HCT116 (cell line): ENCODE data around the gene NR2E3. TPM values are rescaled to one million over a fixed set of nuclear protein-coding genes. Genes with fewer than 3 reads are reported as not detected.

Experiments
- ATAC-seq: fragments of 200-7000 bp; cut with Tn5 transposase; 2 replicates; pipeline ENCODE4 v1.9.1; 2020; ENCODE audit warnings: mild to moderate bottlenecking, moderate library complexity
- Bru-seq: library from RNA; stranded (reverse); fragments of 400-500 nt; gene quantifications from one replicate; lab custom pipeline; 2021; lab: Mats Ljungman, UMichigan
- BruChase-seq, 2 experiments: library from RNA; stranded (reverse); fragments of 400-500 nt; gene quantifications; one replicate each; lab custom pipeline; 2021; lab: Mats Ljungman, UMichigan
- BruUV-seq: library from RNA; stranded (reverse); fragments of 400-500 nt; replicated peaks from 2 replicates; lab custom pipeline; 2021; lab: Mats Ljungman, UMichigan
- CTCF ChIA-PET: fragments of 300-600 bp; sonication (Branson Sonifier 250); formaldehyde crosslinking; loops from one replicate; lab custom pipeline; 2021; ENCODE audit warnings: antibody characterized with exemption; lab: Charles Lee
- POLR2A ChIA-PET: fragments of 300-600, 350-600 bp; sonication (Branson Sonifier 250); formaldehyde crosslinking; loops from one replicate; lab custom pipeline; 2021; ENCODE audit warnings: antibody characterized with exemption; lab: Charles Lee
- RAD21 ChIA-PET, 2 experiments: fragments of 300-600 bp; sonication (Branson Sonifier 250); formaldehyde crosslinking; loops; one replicate each; lab custom pipeline; 2023; ENCODE audit warnings: low total read pairs in 2 of 2; ENCODE audit not compliant: uncharacterized antibody in 2 of 2, unreplicated experiment in 2 of 2, low non-redundant PET in 1 of 2; lab: Charles Lee
- DNase-seq: peaks from one replicate; pipeline ENCODE4 v3.0.0-alpha.2; 2010; ENCODE audit warnings: low read depth, low spot score
- H2AFZ ChIP-seq: fragments of 200-600 bp; shearing (Covaris generic), sonication (generic); 2 replicates; pipeline ENCODE4 v1.6.1; 2017; ENCODE audit warnings: low read depth, mixed run types, mixed read lengths, antibody characterized with exemption, low read length; ENCODE audit not compliant: poor library complexity, severe bottlenecking
- H3K27ac ChIP-seq: 2 replicates; pipeline ENCODE4 v1.5.1; 2012; ENCODE audit warnings: low read depth, low read length
- H3K27me3 ChIP-seq: fragments of 200-600 bp; sonication (generic); 2 replicates; pipeline ENCODE4 v1.6.1; 2016; ENCODE audit warnings: mixed run types, low read length, mixed read lengths; ENCODE audit not compliant: insufficient read depth
- H3K36me3 ChIP-seq, 2 experiments: fragments of 200-500 bp in 1 of 2; fragments of 200-600 bp in 1 of 2; sonication (Bioruptor generic) in 1 of 2; sonication (generic) in 1 of 2; 2 replicates each; pipeline versions ENCODE4 v1.5.1 to v1.6.1; 2014 to 2016; ENCODE audit warnings: low read length in 2 of 2, inconsistent platforms in 1 of 2, mixed read lengths in 1 of 2, mixed run types in 1 of 2; ENCODE audit not compliant: insufficient read depth in 2 of 2, control insufficient read depth in 1 of 2
- H3K4me1 ChIP-seq, 2 experiments: fragments of 200-600 bp in 1 of 2; sonication (generic) in 1 of 2; 2 replicates each; pipeline versions ENCODE4 v1.5.1 to v1.6.1; 2012 to 2017; ENCODE audit warnings: low read length in 2 of 2, inconsistent platforms in 1 of 2, mild to moderate bottlenecking in 1 of 2, mixed read lengths in 1 of 2, mixed run types in 1 of 2, moderate library complexity in 1 of 2; ENCODE audit not compliant: insufficient read depth in 2 of 2, control insufficient read depth in 1 of 2
- H3K4me2 ChIP-seq: fragments of 200-600 bp; sonication (generic); 2 replicates; pipeline ENCODE4 v1.6.1; 2017; ENCODE audit warnings: mixed run types, low read length, mixed read lengths
- H3K4me3 ChIP-seq, 2 experiments: fragments of 200-600 bp in 1 of 2; sonication (generic) in 1 of 2; replicated peaks in 1 of 2; 2 replicates each; pipeline ENCODE4 v1.5.1; 2011 to 2016; ENCODE audit warnings: low read length in 2 of 2, control low read depth in 1 of 2, low read depth in 1 of 2, mild to moderate bottlenecking in 1 of 2, mixed read lengths in 1 of 2, mixed run types in 1 of 2
- H3K79me2 ChIP-seq: fragments of 200-600 bp; sonication (generic); 2 replicates; pipeline ENCODE4 v1.6.1; 2017; ENCODE audit warnings: mild to moderate bottlenecking, mixed run types, low read length, moderate library complexity, mixed read lengths; ENCODE audit not compliant: insufficient read depth
- H3K9ac ChIP-seq: fragments of 200-600 bp; sonication (generic); 2 replicates; pipeline ENCODE4 v1.6.1; 2016; ENCODE audit warnings: low read length, mixed read lengths
- H3K9me2 ChIP-seq: fragments of 200-600 bp; sonication (generic), shearing (Covaris generic); 2 replicates; pipeline ENCODE4 v1.6.1; 2017; ENCODE audit warnings: mixed run types, mild to moderate bottlenecking, moderate library complexity; ENCODE audit not compliant: insufficient read depth
- H3K9me3 ChIP-seq, 2 experiments: fragments of 200-500 bp in 1 of 2; fragments of 200-600 bp in 1 of 2; sonication (Bioruptor generic) in 1 of 2; sonication (generic) in 1 of 2; 2 replicates each; pipeline ENCODE4 v1.6.1; 2014 to 2017; ENCODE audit warnings: low read length in 2 of 2, mixed read lengths in 2 of 2, inconsistent platforms in 1 of 2, low read depth in 1 of 2, mild to moderate bottlenecking in 1 of 2, mixed run types in 1 of 2, moderate library complexity in 1 of 2; ENCODE audit not compliant: control insufficient read depth in 1 of 2, insufficient read depth in 1 of 2
- H4K20me1 ChIP-seq: fragments of 200-600 bp; sonication (generic), shearing (Covaris generic); 2 replicates; pipeline ENCODE4 v1.6.1; 2017; ENCODE audit warnings: mixed run types, mild to moderate bottlenecking, moderate library complexity; ENCODE audit not compliant: insufficient read depth
- CEBPB ChIP-seq: IDR thresholded peaks from 2 replicates; pipeline ENCODE4 v1.6.1; 2012; ENCODE audit warnings: low read depth
- intact Hi-C: fragments of 100-400 bp; cut with micrococcal nuclease; formaldehyde crosslinking; loops from 2 replicates; pipeline ENCODE4 v1.10.0; 2022
- long read RNA-seq: library from polyadenylated mRNA; unstranded; transcript quantifications from one replicate; pipeline ENCODE4 v2.0.0, GENCODE V29; 2021; ENCODE audit not compliant: unreplicated experiment
- polyA plus RNA-seq: library from polyadenylated mRNA; unstranded; fragments of >200 nt; gene quantifications from 2 replicates; pipeline ENCODE4 v1.2.1, GENCODE V29; 2012; ENCODE audit warnings: missing spikeins
- total RNA-seq: library from RNA; stranded (reverse); gene quantifications from one replicate; pipeline ENCODE4 v1.2.1, GENCODE V29; 2021; ENCODE audit not compliant: unreplicated experiment
- TF ChIP-seq, protein P1 (sequence below): IDR thresholded peaks from 2 replicates; pipeline ENCODE4 v1.6.1; 2012; ENCODE audit warnings: low read depth

Gene NR2E3
- total RNA-seq (0.59 TPM), Bru-seq, nascent RNA (percentile 40 among the genes with signal in this experiment), BruChase-seq, experiment 1, labeled RNA remaining after a 6-hour chase (percentile 39 among the genes with signal in this experiment), BruChase-seq, experiment 2, labeled RNA remaining after a 2-hour chase (percentile 55 among the genes with signal in this experiment)
- 0.14 and 1.00 TPM in 2 replicates for polyA plus RNA-seq
- long read RNA-seq, partial matches to known transcripts, result 1 of 2 reads
- long read RNA-seq, other reads (novel, unspliced or antisense), result 1 of 2 reads

DNA sequence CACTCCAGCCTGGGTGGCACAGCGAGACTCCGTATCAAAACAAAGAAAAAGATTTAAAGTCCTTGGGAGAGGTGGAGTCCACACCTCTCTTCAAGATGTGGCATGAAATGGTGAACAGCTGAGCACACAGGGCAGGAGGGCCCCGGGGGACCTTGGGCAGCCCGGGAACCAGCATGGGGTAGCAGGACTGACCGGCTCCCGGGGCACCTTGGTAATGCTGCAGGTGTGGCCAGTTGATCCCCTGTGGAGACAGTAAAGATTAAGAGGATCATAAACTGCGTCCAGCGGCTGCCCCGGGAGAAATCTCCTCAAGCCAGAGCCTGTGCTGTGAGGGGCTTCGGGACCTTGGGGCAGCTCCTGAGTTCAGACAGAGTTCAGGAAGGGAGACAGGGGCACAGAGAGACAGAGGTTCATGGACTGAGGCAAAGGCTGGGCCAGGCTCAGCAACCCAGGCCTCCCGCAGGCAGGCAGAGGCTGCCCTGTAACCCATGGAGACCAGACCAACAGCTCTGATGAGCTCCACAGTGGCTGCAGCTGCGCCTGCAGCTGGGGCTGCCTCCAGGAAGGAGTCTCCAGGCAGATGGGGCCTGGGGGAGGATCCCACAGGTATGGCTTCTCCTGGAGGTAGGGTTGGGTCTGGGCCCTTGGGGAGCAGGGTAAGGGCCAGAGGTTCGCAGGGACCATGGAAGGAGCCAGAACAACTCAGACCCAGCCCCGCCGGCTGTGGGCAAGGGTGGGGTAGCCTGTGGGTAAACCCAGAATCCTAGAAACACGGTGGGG is at the start of gene NR2E3:
Gene NR2E3, plus strand, starts transcription at position 299 of the 780 bp plus-strand sequence. Its CDS starts 190 bp downstream, at position 489.
- DNase-seq (no peak), ATAC-seq (peak; percentile 43; the same call in 1 of the 2 replicates)
- BruUV-seq, result no TSS peak
- intact Hi-C loops, result no loop called here
- Histone ChIP-seq H2AFZ (no peak within 1 kb of the TSS), H3K79me2 (no peaks in the 10 kb centered on the region), H4K20me1 (no peaks in the 10 kb centered on the region), H3K4me3 (no peak within 1 kb of the TSS), H3K9me2 (no peaks in the 10 kb centered on the region), H3K27me3 (no peaks in the 10 kb centered on the region), H3K27ac (no peak within 1 kb of the TSS), H3K9me3 (no peaks in the 10 kb centered on the region), H3K4me1 (peaks cover 4 to 6% of the 10 kb centered on the region in 2 experiments; a peak in 3 of 4 replicates), H3K4me2 (no peak within 1 kb of the TSS), H3K36me3 (no peaks in the 10 kb centered on the region), H3K9ac (no peak within 1 kb of the TSS)
- TF ChIP-seq, protein P1, sequence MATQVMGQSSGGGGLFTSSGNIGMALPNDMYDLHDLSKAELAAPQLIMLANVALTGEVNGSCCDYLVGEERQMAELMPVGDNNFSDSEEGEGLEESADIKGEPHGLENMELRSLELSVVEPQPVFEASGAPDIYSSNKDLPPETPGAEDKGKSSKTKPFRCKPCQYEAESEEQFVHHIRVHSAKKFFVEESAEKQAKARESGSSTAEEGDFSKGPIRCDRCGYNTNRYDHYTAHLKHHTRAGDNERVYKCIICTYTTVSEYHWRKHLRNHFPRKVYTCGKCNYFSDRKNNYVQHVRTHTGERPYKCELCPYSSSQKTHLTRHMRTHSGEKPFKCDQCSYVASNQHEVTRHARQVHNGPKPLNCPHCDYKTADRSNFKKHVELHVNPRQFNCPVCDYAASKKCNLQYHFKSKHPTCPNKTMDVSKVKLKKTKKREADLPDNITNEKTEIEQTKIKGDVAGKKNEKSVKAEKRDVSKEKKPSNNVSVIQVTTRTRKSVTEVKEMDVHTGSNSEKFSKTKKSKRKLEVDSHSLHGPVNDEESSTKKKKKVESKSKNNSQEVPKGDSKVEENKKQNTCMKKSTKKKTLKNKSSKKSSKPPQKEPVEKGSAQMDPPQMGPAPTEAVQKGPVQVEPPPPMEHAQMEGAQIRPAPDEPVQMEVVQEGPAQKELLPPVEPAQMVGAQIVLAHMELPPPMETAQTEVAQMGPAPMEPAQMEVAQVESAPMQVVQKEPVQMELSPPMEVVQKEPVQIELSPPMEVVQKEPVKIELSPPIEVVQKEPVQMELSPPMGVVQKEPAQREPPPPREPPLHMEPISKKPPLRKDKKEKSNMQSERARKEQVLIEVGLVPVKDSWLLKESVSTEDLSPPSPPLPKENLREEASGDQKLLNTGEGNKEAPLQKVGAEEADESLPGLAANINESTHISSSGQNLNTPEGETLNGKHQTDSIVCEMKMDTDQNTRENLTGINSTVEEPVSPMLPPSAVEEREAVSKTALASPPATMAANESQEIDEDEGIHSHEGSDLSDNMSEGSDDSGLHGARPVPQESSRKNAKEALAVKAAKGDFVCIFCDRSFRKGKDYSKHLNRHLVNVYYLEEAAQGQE, result no peak
- TF ChIP-seq CEBPB, result no peak
- CTCF ChIA-PET, result no interaction called here
- POLR2A ChIA-PET, result no interaction called here
- RAD21 ChIA-PET, result no interaction called here
